GM12864 (cell line): Measurements from ENCODE around the gene DYNC1I1.

Experiments used
- DNase-seq: peaks from one replicate; pipeline ENCODE4 v3.0.0-alpha.2; 2011; ENCODE audit warnings: low read depth
- H3K4me3 ChIP-seq: 2 replicates; pipeline ENCODE4 v1.5.1; 2011; ENCODE audit warnings: mild to moderate bottlenecking, low read depth, low read length, control low read depth
- TF ChIP-seq, protein P1 (sequence below): IDR thresholded peaks from 2 replicates; pipeline ENCODE4 v1.5.1; 2011; ENCODE audit warnings: low read depth, mild to moderate bottlenecking, moderate library complexity, low read length, control low read depth, inconsistent platforms; ENCODE audit errors: missing control alignments

DYNC1I1 gene

DNA sequence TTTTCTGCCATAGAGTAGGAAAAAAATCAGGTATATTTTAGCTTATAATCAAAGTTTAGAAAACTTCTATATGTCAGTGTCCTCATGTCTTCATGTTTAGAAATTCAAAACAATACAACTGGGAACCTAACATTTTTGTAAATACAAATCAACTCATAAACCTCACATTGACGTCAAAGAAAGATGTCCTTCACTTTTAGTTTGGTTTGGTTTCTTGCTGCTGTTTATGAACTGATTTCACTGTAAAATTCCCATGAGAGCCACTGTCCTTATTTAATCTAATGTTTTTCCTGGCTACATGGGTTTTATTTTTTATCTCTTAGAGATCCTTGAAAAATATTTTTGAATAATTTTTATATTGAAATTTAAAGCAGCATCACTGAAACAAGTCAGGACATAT lies 208.4 kb downstream of the DYNC1I1 start:
- no peak overlapping the region for H3K4me3 ChIP-seq
- DNase-seq, result no peak
- TF ChIP-seq, protein P1, sequence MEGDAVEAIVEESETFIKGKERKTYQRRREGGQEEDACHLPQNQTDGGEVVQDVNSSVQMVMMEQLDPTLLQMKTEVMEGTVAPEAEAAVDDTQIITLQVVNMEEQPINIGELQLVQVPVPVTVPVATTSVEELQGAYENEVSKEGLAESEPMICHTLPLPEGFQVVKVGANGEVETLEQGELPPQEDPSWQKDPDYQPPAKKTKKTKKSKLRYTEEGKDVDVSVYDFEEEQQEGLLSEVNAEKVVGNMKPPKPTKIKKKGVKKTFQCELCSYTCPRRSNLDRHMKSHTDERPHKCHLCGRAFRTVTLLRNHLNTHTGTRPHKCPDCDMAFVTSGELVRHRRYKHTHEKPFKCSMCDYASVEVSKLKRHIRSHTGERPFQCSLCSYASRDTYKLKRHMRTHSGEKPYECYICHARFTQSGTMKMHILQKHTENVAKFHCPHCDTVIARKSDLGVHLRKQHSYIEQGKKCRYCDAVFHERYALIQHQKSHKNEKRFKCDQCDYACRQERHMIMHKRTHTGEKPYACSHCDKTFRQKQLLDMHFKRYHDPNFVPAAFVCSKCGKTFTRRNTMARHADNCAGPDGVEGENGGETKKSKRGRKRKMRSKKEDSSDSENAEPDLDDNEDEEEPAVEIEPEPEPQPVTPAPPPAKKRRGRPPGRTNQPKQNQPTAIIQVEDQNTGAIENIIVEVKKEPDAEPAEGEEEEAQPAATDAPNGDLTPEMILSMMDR, result no peak

GRCh38 chr7:95986178-95986764 lies 213.9 kb downstream of the DYNC1I1 start:
- no peak overlapping the region for H3K4me3 ChIP-seq
- TF ChIP-seq, protein P1, result no peak
- DNase-seq, result no peak

DNA sequence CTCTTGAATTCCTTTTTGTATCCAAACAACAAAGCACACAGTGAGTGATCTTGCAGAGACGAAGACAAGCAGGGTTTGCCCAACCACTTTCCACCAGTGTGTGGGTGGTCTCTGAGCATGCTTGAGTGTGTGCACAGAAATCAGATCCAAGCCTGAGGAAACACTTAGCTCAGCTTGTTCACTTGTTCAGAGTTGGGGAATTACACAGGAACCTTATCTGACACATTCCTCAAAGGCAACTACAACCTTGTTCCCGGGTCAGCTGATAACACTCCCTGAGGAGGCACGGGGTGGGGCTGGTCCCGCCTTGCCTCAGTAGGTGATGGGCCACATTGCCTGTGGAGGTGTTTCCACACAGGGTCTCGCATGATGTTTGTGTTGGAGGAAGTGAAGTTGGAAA lies 216.9 kb downstream of the DYNC1I1 start:
- no peak overlapping the region for H3K4me3 ChIP-seq
- DNase-seq, result no peak
- TF ChIP-seq, protein P1, result no peak

DNA sequence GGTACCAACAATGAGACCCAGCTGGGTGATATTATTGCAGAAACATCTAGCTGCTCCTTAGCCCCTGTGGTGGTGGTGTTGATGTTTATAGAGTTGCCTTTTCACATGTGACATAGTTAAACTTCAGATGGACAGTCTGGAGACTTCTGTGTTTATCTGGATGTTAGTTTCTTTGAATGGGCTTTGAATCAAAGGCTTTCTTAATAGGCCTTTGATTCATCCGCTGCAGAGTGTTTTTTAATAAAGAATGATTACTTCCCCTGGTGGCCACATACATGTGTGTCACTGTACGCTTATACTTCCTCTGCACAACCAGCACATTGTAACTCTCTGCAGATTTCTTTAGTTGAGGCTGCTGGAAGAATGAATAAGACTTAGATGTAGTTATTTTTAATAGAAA lies 221.0 kb downstream of the DYNC1I1 start:
- TF ChIP-seq, protein P1, result no peak
- H3K4me3 ChIP-seq, result no peak overlapping the region
- no peak for DNase-seq

DNA sequence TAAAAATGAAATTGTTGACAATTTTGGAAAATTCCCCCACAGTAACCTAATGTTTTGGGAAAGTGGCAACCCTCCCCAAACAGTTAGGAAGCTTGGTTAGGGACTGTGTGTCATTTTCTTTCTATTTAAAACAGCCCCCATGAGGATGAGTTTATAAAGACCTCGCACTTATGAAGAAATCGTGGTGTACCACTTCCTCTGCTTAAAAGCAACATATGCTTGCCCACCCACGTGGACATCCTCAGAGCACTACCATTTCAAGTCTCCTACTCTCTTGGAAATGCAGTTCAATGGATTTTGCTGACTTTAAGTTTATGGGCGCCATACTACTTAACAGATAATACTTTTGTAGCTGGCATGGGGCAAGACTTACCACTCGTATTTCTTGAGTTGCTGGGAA lies 223.8 kb downstream of the DYNC1I1 start:
- TF ChIP-seq, protein P1, result no peak
- no peak overlapping the region for H3K4me3 ChIP-seq
- no peak for DNase-seq

DNA sequence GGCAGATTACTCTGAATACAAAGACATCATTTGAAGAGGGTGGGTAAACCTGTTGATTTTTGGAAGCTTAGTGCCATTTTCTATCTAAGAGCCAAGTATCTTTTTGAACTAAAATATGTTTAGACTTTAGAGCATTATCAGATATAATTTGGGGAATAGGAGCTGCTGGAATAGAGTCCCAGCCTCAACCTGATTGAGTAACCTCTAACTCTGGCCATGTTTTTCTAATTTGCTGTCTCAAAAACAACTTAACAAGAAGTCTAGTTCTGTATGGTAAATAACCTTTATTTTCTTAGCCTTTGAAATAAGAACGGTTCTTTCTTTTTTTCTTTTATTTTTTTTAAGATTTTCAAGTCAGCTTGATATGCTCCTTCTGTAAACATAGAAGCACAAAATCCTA lies 224.5 kb downstream of the DYNC1I1 start:
- H3K4me3 ChIP-seq, result no peak overlapping the region
- TF ChIP-seq, protein P1, result no peak
- no peak for DNase-seq

GRCh38 chr7:95997632-95998031 lies 225.3 kb downstream of the DYNC1I1 start:
- TF ChIP-seq, protein P1, result no peak
- no peak overlapping the region for H3K4me3 ChIP-seq
- no peak for DNase-seq
